HG03520 (cell line): Measurements from ENCODE around the gene TEPSIN.

Experiments used
- ATAC-seq: cut with Tn5 transposase; IDR thresholded peaks from one replicate; pipeline ENCODE4 v1.9.1; 2021; ENCODE audit warnings: mild to moderate bottlenecking, moderate library complexity; ENCODE audit not compliant: unreplicated experiment

Gene TEPSIN

DNA sequence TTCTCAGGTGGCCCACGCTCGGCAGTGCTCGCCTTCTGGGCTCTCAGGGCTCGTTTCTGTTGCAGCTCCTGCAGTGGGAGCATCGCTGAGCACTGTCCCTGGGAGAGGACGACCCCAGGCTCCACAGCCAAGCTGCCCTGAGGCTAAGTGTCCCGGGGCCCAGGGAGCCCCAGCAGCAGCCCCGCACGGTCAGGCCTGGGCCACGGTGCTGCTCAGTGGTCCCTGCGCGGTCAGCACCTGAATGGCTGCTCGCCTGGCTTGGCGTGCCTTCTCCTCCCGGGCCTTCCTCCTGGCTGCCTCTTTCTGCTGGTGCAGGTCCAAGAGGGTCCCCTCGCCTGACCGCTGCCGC is 39.4 kb downstream of the TEPSIN start:
- no peak for ATAC-seq

DNA sequence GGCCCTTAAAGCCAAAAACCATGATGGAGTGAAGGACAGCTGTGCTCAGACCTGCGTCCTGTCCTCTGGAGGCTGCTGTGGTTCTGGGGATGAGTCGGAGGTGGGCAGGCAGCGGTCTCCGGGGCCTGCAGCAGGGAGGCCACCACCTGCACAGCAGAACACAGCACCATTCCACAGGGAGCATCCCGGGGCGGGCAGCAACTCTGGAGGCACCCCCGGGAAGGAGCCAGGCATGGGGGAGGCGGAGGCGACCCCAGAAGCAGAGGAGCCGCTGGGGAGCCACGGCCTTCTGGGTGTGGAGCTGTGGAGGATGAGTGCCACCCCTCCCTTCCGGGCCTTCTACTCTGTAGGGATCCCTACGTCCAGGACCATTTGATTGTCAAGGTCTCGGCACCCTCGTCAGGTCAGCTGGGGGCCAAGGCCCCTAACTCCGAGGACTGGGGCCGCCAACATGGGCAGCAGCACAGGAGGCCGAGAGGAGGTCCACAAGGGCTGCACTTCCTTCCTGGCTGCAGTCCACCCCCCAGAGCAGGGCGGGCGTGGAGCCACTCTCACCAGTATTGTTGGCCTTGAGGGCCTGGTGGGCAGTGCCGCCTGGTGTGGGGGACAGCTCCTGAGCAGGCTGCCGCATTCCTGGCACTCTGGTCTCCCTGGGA is 39.9 kb downstream of the TEPSIN start:
- ATAC-seq: no peak

DNA sequence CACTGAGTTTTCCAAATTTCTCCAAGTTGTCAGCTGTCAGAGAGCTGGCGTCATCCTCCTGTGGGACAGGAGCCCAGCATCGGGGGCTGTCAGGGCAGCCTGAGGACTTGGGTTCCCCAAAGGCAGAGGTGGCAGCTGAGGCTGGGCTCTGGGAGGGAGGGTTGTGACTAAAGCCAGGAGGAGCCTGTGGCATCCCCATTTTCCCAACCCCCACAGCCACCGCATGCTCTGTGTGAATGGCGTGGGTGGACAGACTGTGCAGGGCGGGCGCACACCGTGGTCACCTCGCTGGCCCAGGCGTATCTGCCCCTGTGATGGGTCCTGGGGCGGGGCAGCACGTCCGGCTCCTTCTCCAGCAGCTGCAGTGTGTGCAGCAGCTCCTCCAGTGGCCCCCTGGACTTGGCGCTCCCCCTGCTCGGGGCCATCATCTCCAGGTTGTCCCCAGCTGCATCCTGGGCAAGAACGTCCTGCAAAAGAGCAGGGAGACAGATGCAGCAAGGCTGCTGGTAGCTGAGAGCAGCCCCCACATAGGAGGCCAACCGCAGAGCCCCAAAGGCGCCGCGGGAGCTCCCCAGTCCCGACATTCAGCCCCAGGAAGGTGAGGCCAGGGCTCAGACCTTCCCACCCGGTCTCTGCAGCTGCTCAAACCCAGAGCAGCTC is 40.9 kb downstream of the TEPSIN start:
- ATAC-seq: no peak

DNA sequence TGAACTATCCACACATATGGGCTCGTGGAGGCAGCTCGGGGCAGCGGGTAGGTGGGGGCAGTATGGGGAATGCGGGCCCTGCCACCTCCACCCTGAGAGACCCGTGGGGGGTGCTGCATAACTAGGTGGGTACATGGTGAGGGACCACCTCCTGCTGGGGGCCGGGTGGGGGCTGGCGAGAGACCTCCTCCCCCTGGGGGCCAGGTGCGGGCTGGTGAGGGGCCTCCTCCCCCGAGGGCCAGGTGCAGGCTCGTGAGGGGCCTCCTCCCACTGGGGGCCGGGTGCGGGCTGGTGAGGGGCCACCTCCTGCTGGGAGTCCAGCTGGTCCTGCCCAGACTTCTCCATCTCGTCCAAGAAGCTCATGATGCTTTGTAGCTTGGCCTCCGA is 41.5 kb downstream of the TEPSIN start:
- no peak for ATAC-seq

DNA sequence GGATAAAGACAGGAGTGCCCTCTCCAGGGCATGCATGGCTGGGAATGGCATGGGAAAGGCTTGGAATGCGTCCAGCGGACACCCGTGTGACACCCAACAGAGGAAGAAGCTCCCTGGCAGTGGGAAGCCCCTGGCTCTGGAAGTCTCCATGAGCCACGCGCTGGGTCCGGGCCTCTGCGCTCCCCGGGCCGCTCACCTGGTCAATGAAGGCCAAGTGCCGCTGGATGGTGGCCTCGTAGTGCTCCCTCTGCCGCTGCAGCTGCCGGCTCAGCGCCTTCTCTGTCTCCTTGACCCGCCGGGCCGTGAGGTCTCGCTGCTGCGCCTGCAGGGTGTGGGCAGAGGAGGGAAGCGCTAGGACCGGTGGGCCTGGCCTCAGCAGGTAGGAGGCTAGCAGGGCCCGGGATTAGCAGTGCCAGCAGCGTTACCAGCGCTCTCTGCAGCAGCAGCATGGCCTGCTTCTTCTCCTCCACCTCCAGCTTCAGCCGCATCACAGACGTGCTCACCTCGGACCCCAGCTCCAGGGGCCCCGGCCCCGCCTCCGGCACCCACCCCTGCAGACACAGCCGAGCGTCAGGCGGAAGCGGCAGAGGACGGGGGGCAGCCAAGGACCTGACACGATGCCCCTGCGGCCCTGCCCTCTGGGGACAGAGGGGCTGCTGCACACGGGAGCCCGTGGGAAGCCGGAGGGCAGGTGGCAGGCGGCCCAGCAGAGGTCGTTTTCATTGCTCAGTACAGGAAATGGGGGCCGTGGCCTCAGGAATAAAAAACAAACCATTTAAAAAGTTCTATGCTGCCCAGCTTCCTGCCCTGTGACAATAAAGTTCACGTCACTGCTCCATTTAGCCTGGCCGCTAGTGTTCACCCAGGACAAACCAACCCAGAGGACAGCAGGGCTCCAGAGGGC is 42.1 kb downstream of the TEPSIN start:
- no peak for ATAC-seq

DNA sequence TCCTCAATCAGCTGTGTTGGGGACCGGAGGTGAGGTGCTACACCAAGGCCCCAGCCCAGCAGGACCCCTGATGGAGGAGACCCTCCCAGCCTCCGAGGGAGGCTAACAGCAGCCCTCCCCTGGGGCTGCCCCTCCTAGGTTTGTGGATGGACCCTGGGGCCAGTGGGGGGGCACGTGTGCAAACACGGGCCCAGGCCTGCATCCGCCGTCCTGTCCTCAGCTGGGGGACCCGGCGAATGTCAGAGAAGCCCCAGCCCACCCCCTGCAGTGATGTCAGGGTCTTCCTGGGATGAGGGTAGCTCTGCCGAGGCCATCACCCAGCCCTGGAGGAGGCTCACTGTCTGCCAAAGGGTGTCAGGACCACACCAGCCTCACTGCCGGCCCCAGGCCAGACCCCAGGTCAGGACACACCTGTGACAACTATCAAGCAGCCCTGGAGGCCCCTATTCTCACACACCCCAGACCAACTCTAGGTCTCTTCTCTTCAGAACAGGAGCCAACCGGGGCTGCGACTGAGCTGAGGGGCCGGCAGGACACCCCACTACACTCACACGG is 42.8 kb downstream of the TEPSIN start:
- ATAC-seq: no peak

DNA sequence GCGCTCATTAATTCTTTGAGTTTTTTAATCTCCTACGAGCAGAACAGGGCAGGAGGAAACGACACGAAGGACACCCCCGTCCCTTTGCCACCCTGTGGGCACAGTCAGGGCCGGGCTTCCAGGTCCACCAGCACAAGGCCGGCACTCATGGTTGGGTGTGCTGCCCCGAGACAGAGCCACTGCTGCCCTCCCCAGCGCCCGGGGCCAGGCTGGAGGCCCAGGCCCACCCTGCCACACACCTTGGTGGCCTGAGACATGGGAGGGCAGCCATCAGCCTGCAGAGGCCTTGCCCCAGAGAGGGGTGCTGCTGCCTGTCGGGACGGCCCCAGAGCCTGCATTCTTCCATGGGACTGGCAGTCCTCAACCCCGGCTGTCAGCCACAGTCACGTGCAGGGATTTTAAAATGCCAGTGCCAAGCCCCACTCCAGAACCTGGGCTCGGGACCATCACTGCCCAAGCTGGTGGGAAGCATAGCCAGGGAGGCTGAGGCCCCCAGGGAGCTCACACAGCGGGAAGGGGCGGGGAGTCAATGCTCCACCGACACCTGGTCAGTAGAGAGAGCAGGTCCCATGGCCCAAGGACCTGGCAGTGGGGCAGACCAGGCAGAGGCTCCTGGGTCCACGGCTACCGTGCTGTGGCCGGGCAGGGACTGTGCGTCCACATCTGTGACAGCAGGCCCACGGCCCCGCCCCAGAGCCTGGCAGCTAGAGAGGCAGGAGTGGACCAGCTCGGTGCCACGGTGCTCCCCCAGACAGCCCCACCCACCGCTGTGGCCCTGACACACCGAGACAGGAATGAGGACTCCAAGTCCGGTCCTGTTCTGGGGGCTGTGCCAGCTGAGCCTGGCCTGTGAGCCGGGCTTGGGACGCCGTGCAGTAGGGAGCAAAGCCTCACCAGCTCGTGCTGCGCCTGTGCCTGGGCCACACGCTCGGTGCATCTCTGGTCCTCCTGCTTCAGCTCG is 43.6 kb downstream of the TEPSIN start:
- no peak for ATAC-seq

DNA sequence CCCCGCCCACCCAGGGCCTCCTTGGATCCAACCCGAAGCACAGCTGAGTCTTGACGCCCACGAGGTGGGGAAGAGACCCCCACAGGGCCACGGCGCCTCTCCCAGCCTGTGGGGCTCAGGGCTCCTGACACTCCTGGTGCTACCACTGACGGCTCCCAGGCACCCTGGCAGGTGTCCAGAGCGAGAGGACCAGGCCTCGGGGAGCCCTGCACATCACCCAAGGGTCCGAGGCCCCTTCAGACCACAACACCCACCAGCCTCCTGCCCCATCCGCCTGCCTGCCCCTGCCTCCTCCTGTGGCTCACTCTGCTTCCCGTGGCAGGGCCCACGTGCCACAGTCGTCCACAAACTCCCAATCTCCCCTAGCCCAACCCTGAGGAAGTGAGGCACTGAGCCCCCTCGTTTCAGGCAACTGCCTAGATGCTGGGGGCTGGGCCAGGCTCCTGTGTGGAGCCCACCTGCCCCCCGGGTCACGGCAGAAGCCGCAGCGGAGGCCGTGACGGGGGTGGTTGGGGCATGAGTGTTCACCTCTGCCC is 44.6 kb downstream of the TEPSIN start:
- ATAC-seq: no peak

DNA sequence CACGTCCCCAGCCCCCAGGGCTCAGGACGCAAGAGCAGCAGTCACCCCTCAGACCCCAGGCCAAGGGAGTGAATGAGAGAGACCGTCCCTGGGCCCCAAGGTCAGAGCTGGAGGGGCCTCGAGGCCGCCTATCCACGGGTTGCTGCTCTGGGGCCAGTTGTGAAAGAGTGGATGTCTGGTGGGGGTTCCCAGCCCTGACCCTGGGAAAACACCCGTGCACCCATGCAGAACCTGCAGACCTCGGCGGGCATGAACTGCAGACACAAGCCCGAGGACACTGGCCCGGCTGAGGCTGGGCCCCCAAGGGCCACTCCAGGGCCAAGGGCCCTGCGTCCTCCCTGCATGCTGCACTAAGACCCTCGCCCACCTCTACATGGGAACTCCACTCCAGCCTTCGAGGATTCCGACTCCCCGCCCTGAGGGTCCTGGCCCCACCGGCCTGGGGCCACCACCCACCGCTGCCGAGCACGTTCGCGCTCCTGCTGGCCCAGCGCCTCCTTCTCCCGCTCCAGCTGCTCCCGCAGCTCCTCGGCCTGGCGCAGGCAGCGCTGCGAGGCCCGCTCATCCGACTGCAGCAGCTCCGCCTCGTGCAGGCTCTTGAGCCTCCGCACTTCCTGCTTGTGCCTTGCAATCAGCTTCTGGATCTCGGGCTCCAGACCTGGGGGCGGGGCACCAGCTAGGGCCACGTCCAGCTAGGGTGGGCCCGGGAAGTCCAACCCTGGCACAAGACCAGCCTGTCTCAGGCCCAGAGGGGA is 45.2 kb downstream of the TEPSIN start:
- ATAC-seq: no peak

DNA sequence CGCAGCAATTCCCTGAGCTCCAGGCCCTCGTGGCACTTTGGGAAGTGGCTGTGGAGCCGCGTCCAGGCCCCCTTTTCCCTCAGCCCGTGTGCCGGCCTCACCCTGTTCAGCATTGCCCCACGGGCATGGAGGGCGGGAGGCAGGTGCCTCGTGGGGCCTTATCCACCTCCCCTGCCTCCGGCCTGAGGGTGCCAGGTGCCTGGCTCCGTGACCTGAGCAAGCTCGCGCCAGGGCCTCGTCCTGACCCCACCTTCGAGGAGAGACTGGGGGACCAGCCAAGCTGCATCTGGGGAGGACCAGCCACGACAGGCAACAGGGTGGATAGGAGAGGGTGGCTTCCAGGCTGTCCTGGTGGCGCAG is 45.8 kb downstream of the TEPSIN start:
- ATAC-seq: no peak

DNA sequence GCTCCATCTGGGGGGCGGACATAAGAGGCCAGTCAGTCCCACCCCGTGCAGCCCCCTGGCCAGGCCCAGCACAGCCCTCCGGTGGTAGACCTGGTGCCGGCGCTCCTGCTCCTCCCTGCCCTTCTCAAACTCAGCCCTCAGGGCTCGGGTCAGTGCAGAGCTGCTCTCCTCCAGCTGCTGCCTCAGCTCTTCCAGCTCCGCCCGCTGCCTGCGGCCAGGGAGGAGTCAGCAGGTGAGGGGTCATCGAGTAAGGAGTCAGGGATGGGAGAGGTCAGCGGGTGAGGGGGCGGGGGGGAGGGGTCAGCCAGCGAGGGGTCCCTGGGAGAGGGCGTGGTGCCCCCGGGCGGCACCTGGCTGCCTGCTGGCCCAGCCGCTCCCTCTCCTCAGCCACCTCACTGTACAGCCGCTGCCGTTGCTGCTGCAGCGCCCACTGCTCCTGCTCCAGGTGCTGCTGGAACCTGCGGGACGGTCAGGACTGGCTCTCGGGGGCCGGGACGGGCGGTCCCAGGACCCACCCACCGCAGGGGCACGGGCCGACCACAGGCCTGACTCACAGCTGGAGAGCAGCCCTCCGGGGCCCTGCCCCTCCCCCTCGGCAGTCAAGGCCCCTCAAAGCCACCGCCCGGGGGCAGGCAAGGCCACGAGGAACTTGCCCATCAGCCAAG is 46.3 kb downstream of the TEPSIN start:
- ATAC-seq: no peak

DNA sequence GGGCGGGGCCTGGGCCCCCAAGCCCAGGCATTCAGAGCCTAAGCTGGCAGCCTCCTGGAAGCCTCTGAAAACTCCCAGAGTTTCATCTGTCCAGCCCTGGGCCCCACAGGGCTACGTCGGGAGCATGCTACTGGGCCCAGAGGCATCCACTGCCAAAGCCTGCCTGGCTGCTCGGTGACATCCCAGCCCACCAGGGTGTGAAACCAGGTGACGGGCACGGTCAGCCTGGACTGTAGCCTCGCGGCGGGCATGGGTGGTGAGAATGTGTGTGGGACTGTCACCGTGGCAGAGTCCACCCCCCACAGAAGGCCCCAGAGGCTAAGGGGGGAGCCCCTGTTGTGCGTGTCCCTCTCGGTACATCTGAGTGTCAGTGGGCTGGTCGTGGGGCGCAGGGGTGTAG is 47.2 kb downstream of the TEPSIN start:
- ATAC-seq: no peak

DNA sequence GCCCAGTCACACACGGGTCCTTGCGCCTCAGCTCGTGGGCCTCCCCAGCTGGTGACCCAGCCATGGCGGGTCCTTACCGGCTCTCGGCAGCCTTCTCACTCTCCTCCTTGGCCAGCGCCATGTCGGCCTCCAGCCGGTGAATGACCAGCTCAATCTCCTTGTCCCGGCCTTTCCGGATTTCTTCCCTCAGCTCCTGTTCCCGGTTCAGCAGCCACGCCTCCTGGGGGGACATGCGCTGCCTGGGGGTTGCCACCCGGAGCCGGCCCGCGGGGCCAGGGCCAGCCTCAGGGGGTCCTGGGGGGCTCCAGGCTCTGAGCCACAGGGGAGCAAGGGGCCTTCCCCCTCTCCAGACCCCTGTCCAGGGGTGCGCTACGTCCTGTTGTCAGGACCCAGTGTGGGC is 47.7 kb downstream of the TEPSIN start:
- ATAC-seq: no peak

DNA sequence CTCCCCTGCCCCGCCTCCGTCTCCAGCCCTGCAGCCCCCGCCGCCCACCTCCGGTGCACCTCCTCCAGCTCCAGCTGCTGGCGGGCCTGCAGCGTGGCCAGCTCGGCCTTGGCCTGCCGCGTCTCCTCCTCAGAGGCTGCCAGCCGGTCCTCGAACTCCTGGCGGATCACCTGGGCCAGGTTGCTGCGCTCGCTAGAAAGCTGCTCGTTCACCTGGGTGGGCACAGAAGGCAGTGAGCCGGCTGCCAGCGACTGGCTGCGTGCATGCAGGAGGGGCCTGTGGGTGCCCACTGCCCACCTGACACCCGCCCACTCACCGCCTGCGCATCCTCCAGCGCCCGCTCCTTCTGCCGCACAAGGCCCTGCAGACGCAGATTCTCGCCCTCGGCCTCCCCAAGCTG is 48.3 kb downstream of the TEPSIN start:
- no peak for ATAC-seq

DNA sequence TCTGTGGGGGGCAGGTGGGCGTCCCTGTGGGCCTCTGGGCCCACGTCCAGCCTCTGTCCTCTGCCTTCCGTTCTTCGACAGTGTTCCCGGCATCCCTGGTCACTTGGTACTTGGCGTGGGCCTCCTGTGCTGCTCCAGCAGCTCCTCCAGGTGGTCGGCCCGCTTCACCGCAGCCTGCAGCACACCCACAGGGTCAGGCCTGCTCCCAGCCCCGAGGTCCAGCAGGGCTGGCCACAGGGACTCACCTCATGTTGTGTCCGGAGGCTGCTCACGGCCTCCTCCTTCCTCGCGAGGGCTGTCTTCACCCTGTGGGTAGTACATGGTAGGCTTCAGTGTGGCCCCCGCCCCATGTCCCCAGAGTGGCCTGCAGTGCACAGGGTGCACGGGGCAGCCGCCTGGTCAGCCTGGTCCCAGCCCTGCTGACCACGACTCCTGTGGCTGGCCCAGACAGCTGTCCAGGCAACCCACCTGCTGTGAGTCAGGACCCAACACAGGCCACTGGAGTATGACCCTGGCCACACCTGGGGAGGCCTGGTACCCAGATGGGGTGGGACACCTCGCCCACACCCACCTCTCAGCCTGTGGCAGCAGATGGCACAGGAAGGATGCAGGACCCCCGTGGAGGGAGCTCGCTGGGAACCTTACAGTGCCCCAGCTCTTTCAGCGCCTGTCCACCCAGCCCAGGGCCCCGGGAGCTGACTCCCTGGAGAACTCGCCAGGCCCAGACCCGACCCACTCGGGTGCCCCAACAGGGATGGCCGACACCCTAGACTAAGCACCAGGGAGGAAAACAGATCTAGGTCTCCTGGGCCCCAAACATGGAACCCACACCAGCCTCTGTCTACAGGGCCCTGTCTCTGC is 49.0 kb downstream of the TEPSIN start:
- ATAC-seq: no peak

DNA sequence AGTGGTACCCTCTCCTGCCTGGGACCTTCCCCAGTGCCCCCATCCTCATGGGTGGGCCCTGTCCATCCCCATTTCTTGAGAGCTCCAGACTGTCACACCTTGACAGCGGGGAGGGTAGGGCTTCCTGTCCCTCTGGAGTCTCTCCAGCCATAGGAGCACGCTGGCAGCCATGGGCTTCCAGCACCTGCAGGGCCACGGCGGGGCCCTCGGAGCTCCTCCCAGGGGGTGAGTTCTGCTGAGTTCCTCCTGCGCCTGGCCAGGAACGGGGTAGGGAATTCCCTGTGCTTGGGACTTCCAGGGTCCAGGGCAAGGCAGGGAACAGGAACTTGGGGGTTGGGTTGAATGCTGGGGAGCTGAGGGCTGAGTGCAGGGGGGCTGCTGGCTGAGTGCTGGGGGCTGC is 49.8 kb downstream of the TEPSIN start:
- no peak for ATAC-seq

DNA sequence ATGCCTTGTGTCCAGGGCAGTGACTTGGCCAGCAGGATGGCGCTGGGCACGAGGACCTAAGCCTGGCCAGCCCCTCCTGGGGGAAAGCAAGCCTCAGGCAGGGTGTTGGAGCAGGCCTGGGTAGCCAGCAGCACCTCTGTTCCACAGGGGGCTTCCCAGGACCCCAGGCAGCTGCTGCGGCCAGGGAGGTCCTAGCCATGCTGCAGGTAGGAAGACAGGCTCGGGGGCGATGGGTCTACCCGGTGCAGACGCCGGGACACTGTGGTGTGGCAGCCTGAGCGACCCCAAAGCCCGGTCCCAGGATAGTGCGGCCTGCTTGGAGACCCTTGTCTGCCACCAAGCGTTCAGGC is 50.4 kb downstream of the TEPSIN start:
- no peak for ATAC-seq
